Activated CD8-positive, alpha-beta T cell treated with anti-CD3 and anti-CD28 coated beads for 36 hours (primary cell): ENCODE measurements around the gene CRTAC1. TPM values are rescaled to one million over a fixed set of nuclear protein-coding genes. Genes with fewer than 3 reads are reported as not detected.
"Not testable (repeated sequence)": the region's sequence is repeated elsewhere in the genome, so short reads cannot be mapped to it uniquely, and the experiment has no call there.

ENCODE experiments used
- ATAC-seq: fragments of 200-7000 bp; cut with Tn5 transposase; one replicate; pipeline ENCODE4 v1.10.0; 2021; ENCODE audit warnings: mild to moderate bottlenecking, moderate library complexity
- CTCF ChIA-PET: fragments of 350-600 bp; sonication (Branson Sonifier 250); formaldehyde crosslinking; loops from one replicate; lab custom pipeline; 2021; ENCODE audit warnings: antibody characterized with exemption; lab: Charles Lee
- POLR2A ChIA-PET: fragments of 350-600 bp; sonication (Branson Sonifier 250); formaldehyde crosslinking; loops from one replicate; lab custom pipeline; 2021; ENCODE audit warnings: antibody characterized with exemption; lab: Charles Lee
- DNase-seq: peaks from one replicate; pipeline ENCODE4 v3.0.0-alpha.2; 2020
- H3K27ac Mint-ChIP-seq: one replicate; pipeline ENCODE4 v1.8.0; 2021; ENCODE audit warnings: mild to moderate bottlenecking, mixed read lengths
- H3K27me3 Mint-ChIP-seq: one replicate; pipeline ENCODE4 v1.8.0; 2021; ENCODE audit warnings: mixed read lengths
- H3K36me3 Mint-ChIP-seq: one replicate; pipeline ENCODE4 v1.8.0; 2021; ENCODE audit warnings: low read depth, mixed read lengths
- H3K4me1 Mint-ChIP-seq: one replicate; pipeline ENCODE4 v1.8.0; 2021; ENCODE audit warnings: low read depth, mixed read lengths
- H3K4me3 Mint-ChIP-seq: one replicate; pipeline ENCODE4 v1.8.0; 2021; ENCODE audit warnings: mild to moderate bottlenecking, moderate library complexity, mixed read lengths
- H3K9me3 Mint-ChIP-seq: one replicate; pipeline ENCODE4 v1.8.0; 2021; ENCODE audit warnings: mixed read lengths
- intact Hi-C: fragments of 100-400 bp; cut with micrococcal nuclease; formaldehyde crosslinking; loops from one replicate; pipeline ENCODE4 v1.10.0; 2022
- total RNA-seq, 2 experiments: library from RNA; stranded (reverse); gene quantifications; one replicate each; pipeline ENCODE4 v1.2.3, GENCODE V29; 2021
- TF ChIP-seq, protein P1 (sequence below): fragments of 200-600 bp; IDR thresholded peaks from one replicate; pipeline ENCODE4 v1.8.0; 2022; ENCODE audit warnings: antibody characterized with exemption, mild to moderate bottlenecking

CRTAC1 gene
- total RNA-seq, 2 experiments from 2014 or later, result not detected

- Mint-ChIP-seq H3K36me3 (no peaks in the 10 kb centered on the region), H3K9me3 (no peaks in the 10 kb centered on the region), H3K27ac (peak within 1 kb of the TSS; percentile 43), H3K4me3 (peak within 1 kb of the TSS; percentile 74), H3K4me1 (peaks cover 37% of the 10 kb centered on the region), H3K27me3 (no peaks in the 10 kb centered on the region)
- peak; percentile 70 for DNase-seq
- TF ChIP-seq, protein P1, sequence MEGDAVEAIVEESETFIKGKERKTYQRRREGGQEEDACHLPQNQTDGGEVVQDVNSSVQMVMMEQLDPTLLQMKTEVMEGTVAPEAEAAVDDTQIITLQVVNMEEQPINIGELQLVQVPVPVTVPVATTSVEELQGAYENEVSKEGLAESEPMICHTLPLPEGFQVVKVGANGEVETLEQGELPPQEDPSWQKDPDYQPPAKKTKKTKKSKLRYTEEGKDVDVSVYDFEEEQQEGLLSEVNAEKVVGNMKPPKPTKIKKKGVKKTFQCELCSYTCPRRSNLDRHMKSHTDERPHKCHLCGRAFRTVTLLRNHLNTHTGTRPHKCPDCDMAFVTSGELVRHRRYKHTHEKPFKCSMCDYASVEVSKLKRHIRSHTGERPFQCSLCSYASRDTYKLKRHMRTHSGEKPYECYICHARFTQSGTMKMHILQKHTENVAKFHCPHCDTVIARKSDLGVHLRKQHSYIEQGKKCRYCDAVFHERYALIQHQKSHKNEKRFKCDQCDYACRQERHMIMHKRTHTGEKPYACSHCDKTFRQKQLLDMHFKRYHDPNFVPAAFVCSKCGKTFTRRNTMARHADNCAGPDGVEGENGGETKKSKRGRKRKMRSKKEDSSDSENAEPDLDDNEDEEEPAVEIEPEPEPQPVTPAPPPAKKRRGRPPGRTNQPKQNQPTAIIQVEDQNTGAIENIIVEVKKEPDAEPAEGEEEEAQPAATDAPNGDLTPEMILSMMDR, result no peak
- ChIA-PET CTCF (interaction anchor here (1.0 to 3.1 kb wide), 5 partner anchors 18 to 58 kb away, joined by 3 to 15 read pairs (median 6); no protein-coding TSS in a partner anchor), POLR2A (interaction anchor here (0.6 to 1.9 kb wide), 3 partner anchors 11 to 54 kb away, joined by 3 to 6 read pairs (median 3); no protein-coding TSS in a partner anchor)
- intact Hi-C loops, result loop anchor here (5.0 kb wide), 1 partner anchor 53 kb away; no protein-coding TSS in a partner anchor
- peak; percentile 81 for ATAC-seq
Measured at GRCh38 chr10:97849687-97850402, 180.6 kb downstream of the CRTAC1 start, which contains the start of gene GOLGA7B. Gene GOLGA7B (plus strand): TSS chr10:97849843. CDS start chr10:97850304, 461 bp downstream.

GRCh38 chr10:97849103-97849686, 181.2 kb downstream of the CRTAC1 start:
- peak overlapping the region; percentile 63 for H3K4me3 Mint-ChIP-seq
- intact Hi-C loops, result no loop called here
- TF ChIP-seq, protein P1, result no peak
- H3K9me3 Mint-ChIP-seq, result no peaks in the 10 kb centered on the region
- peak; percentile 70 for DNase-seq
- H3K27me3 Mint-ChIP-seq, result no peaks in the 10 kb centered on the region
- peak overlapping the region; percentile 43 for H3K27ac Mint-ChIP-seq
- H3K36me3 Mint-ChIP-seq, result no peaks in the 10 kb centered on the region
- ATAC-seq, result peak; percentile 37
- ChIA-PET POLR2A (interaction anchor here (0.6 to 1.9 kb wide), 2 partner anchors 11 to 14 kb away, joined by 3 to 6 read pairs; no protein-coding TSS in a partner anchor), CTCF (interaction anchor here (1.0 to 3.1 kb wide), 5 partner anchors 19 to 57 kb away, joined by 3 to 15 read pairs (median 6); no protein-coding TSS in a partner anchor)
- peaks cover 37% of the 10 kb centered on the region for H3K4me1 Mint-ChIP-seq

GRCh38 chr10:97844678-97845077, 185.7 kb downstream of the CRTAC1 start:
- DNase-seq (no peak), ATAC-seq (no peak)
- CTCF ChIA-PET, result no interaction called here
- no peaks in the 10 kb centered on the region for H3K36me3 Mint-ChIP-seq
- TF ChIP-seq, protein P1, result no peak
- no peak overlapping the region for H3K27ac Mint-ChIP-seq
- POLR2A ChIA-PET, result no interaction called here
- H3K9me3 Mint-ChIP-seq, result no peaks in the 10 kb centered on the region
- no peaks in the 10 kb centered on the region for H3K27me3 Mint-ChIP-seq
- peaks cover 26% of the 10 kb centered on the region for H3K4me1 Mint-ChIP-seq
- H3K4me3 Mint-ChIP-seq, result no peak overlapping the region
- intact Hi-C loops, result no loop called here

DNA sequence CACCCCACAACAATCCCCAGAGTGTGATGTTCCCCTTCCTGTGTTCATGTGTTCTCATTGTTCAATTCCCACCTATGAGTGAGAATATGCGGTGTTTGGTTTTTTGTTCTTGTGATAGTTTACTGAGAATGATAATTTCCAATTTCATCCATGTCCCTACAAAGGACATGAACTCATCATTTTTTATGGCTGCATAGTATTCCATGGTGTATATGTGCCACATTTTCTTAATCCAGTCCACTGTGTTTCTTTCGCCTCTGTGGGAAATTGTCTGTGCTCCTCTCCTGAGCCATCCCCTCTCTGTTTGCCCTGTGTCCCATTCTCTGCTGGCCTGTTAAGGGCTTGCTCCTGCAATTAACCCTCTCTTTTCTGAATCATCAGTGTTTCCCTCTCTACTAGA, 186.4 kb downstream of the CRTAC1 start:
- ATAC-seq, H3K27me3 Mint-ChIP-seq, H3K27ac Mint-ChIP-seq, POLR2A ChIA-PET, H3K9me3 Mint-ChIP-seq, intact Hi-C loops, H3K36me3 Mint-ChIP-seq, DNase-seq, H3K4me3 Mint-ChIP-seq: not testable (repeated sequence)
- H3K4me1 Mint-ChIP-seq, result peaks cover 23% of the 10 kb centered on the region
- CTCF ChIA-PET, result interaction anchor here (1.0 to 1.7 kb wide), 4 partner anchors 9 to 51 kb away, joined by 3 to 6 read pairs (median 4); no protein-coding TSS in a partner anchor

- H3K4me3 Mint-ChIP-seq, result no peak overlapping the region
- H3K36me3 Mint-ChIP-seq, result no peaks in the 10 kb centered on the region
- intact Hi-C loops, result no loop called here
- no peak overlapping the region for H3K27ac Mint-ChIP-seq
- DNase-seq (no peak), ATAC-seq (no peak)
- ChIA-PET POLR2A (interaction anchor here (0.7 kb wide), 1 partner anchor 18 kb away, joined by 3 read pairs; no protein-coding TSS in a partner anchor), CTCF (interaction anchor here (1.0 to 1.7 kb wide), 4 partner anchors 10 to 51 kb away, joined by 3 to 6 read pairs (median 4); no protein-coding TSS in a partner anchor)
- TF ChIP-seq, protein P1, result no peak
- no peaks in the 10 kb centered on the region for H3K9me3 Mint-ChIP-seq
- H3K4me1 Mint-ChIP-seq, result peaks cover 20% of the 10 kb centered on the region
- H3K27me3 Mint-ChIP-seq, result no peaks in the 10 kb centered on the region
Measured at GRCh38 chr10:97843281-97843671, 187.1 kb downstream of the CRTAC1 start.
